ENCODE measurements around the gene CNKSR3.

DNA sequence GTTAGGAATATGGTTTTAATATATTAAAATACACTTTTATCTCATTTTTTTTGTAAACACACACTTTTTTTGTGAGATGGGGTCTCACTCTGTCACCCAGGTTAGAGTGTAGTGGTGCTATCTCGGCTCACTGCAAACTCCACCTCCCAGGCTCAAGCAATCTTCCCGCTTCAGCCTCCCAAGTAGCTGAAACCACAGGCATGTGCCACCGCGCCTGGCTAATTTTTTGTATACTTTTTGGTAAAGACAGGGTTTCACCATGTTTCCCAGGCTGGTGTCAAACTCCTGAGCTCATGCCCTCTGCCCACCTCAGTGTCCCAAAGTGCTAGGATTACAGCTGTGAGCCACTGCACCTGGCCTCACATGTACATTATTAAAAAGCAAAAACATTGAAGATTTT, 164.7 kb downstream of the CNKSR3 start:
- TF ChIP-seq REST (IDR thresholded peaks at IDR 0.05; ENCODE audit: insufficient read depth in 1 of 2, low read depth in 2 of 2, low read length in 2 of 2) (no peak), TAF1 (IDR thresholded peaks at IDR 0.05; ENCODE audit: borderline replicate concordance, insufficient read depth, low read length) (no peak)

All from PFSK-1 (cell line).